ENCODE data around the gene PPP1R3E.

DNA sequence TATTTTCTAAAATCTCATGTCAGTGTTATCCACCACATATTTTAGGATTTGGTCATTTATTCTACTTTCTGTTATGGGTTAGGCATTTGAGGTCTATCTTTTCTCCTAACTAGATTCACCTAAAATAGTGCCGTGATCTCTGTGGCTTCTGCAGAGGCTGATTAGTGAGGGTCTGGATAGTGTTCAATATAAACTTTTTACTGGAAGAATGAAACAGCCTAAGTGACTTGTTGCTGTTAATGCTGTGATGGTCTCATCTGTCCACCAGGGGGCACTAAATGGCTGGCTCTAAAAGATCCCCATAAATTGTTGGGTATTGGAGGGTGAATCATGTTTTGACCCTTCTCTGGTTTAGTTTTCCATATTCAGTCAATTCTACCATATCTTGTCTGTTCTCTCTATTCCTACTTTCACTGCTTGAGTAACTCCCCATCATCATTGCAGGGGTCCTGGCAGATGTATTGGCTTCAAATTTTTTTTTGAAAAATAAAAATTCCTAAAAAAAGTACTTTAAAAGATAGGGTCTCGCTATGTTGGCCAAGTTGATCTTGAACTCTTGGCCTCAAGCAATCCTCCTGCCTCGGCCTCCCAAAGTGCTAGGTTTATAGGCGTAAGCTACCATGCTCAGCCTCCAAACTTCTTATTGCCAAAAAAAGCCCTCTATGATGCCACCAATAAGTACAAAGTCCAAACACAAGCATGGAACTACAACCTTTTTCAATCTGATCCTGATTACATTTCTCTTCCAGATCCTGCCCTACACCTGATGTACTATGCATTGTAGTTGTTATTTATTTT is 25.5 kb upstream of the PPP1R3E start:
- TF ChIP-seq, protein P1, sequence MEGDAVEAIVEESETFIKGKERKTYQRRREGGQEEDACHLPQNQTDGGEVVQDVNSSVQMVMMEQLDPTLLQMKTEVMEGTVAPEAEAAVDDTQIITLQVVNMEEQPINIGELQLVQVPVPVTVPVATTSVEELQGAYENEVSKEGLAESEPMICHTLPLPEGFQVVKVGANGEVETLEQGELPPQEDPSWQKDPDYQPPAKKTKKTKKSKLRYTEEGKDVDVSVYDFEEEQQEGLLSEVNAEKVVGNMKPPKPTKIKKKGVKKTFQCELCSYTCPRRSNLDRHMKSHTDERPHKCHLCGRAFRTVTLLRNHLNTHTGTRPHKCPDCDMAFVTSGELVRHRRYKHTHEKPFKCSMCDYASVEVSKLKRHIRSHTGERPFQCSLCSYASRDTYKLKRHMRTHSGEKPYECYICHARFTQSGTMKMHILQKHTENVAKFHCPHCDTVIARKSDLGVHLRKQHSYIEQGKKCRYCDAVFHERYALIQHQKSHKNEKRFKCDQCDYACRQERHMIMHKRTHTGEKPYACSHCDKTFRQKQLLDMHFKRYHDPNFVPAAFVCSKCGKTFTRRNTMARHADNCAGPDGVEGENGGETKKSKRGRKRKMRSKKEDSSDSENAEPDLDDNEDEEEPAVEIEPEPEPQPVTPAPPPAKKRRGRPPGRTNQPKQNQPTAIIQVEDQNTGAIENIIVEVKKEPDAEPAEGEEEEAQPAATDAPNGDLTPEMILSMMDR (conservative IDR thresholded peaks at IDR 0.05 in 1 of 2, IDR thresholded peaks at IDR 0.05 in 1 of 2; ENCODE audit: extremely low read depth in 1 of 2, insufficient read depth in 1 of 2, low read depth in 1 of 2, low read length in 2 of 2), result peak; percentile 83 to 91
- no peak for TF ChIP-seq EZH2 (IDR thresholded peaks at IDR 0.05; ENCODE audit: borderline replicate concordance, low read length)

All from mammary epithelial cell (primary cell).